ENCODE data around the gene FOXP1.

- TF ChIP-seq ESRRG (CRISPR knock-in tag; IDR thresholded peaks at IDR 0.05) (no peak), ARNTL (CRISPR knock-in tag; IDR thresholded peaks at IDR 0.05; ENCODE audit: borderline replicate concordance, low read depth) (no peak), BACH2 (CRISPR knock-in tag; IDR thresholded peaks at IDR 0.05; ENCODE audit: borderline replicate concordance) (no peak), CSDC2 (CRISPR knock-in tag; IDR thresholded peaks at IDR 0.05) (no peak), TCF4 (CRISPR knock-in tag; IDR thresholded peaks at IDR 0.05; ENCODE audit: borderline replicate concordance) (no peak), OSR1 (CRISPR knock-in tag; IDR thresholded peaks at IDR 0.05) (no peak), CREB5 (CRISPR knock-in tag; IDR thresholded peaks at IDR 0.05; ENCODE audit: low read depth) (no peak), ISL1 (CRISPR knock-in tag; IDR thresholded peaks at IDR 0.05) (no peak), ZC3H10 (CRISPR knock-in tag; IDR thresholded peaks at IDR 0.05) (no peak), ZNF70 (CRISPR knock-in tag; IDR thresholded peaks at IDR 0.05) (no peak), ZFP3 (CRISPR knock-in tag; IDR thresholded peaks at IDR 0.05) (no peak)
- TF ChIP-seq, protein P1, sequence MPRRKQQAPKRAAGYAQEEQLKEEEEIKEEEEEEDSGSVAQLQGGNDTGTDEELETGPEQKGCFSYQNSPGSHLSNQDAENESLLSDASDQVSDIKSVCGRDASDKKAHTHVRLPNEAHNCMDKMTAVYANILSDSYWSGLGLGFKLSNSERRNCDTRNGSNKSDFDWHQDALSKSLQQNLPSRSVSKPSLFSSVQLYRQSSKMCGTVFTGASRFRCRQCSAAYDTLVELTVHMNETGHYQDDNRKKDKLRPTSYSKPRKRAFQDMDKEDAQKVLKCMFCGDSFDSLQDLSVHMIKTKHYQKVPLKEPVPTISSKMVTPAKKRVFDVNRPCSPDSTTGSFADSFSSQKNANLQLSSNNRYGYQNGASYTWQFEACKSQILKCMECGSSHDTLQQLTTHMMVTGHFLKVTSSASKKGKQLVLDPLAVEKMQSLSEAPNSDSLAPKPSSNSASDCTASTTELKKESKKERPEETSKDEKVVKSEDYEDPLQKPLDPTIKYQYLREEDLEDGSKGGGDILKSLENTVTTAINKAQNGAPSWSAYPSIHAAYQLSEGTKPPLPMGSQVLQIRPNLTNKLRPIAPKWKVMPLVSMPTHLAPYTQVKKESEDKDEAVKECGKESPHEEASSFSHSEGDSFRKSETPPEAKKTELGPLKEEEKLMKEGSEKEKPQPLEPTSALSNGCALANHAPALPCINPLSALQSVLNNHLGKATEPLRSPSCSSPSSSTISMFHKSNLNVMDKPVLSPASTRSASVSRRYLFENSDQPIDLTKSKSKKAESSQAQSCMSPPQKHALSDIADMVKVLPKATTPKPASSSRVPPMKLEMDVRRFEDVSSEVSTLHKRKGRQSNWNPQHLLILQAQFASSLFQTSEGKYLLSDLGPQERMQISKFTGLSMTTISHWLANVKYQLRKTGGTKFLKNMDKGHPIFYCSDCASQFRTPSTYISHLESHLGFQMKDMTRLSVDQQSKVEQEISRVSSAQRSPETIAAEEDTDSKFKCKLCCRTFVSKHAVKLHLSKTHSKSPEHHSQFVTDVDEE (CRISPR knock-in tag; IDR thresholded peaks at IDR 0.05), result no peak
Measured at GRCh38 chr3:71104976-71105375, 478.6 kb downstream of the FOXP1 start.

Data from SK-N-SH treated with all-trans-retinoic acid at 6 μM for 48 hours (cell line).